ENCODE data around the gene RAB40C.

DNA sequence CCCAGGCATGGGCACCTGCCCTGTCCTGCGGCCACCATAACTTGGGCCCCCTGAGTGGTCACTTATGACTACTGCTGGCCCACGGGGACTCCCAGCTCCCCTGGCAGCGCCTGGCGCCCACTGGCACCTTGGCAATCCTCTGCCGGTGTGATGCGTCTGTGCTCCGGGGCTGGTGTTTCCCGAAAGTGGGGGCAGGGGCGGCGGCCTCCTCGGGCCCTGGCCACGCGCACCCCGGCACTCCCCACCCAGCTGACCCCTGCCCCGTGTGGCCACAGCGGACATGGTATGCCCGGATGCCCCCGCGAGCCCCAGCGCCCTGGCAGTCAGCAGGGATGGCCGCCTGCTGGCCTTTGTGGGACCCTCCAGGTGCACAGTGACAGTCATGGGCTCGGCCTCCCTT, 67.6 kb downstream of the RAB40C start:
- TF ChIP-seq CTCF (conservative IDR thresholded peaks at IDR 0.05 in 1 of 2, IDR thresholded peaks at IDR 0.05 in 1 of 2; ENCODE audit: extremely low read depth in 1 of 2, insufficient read depth in 1 of 2, low read depth in 1 of 2, low read length in 2 of 2): no peak
- TF ChIP-seq EZH2 (IDR thresholded peaks at IDR 0.05; ENCODE audit: borderline replicate concordance, low read length): no peak
